ENCODE data around the gene PFKFB2.

PFKFB2 gene

GRCh38 chr1:207069858-207070506, 16.9 kb downstream of the PFKFB2 start:
- DNase-seq, result no peak

GRCh38 chr1:207070811-207071210, 17.7 kb downstream of the PFKFB2 start:
- DNase-seq, result no peak

DNA sequence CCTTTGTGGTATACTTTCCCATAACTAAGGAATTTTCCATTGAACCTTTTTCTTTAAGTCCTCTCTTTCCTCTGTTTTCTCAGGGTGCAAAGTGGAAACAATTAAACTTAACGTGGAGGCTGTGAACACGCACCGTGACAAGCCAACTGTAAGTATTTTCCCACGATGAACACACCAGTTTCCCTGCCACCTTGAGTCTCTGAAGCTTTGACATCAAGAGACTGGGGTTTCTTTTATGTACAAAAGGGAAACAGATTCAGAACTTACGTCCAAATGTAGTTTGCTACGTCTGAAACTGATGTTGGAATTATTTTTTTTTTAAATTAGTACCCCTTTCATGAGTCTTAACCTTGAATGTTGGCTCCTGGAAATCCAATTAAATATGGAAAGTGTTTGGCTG, 18.4 kb downstream of the PFKFB2 start:
- DNase-seq, result no peak

DNA sequence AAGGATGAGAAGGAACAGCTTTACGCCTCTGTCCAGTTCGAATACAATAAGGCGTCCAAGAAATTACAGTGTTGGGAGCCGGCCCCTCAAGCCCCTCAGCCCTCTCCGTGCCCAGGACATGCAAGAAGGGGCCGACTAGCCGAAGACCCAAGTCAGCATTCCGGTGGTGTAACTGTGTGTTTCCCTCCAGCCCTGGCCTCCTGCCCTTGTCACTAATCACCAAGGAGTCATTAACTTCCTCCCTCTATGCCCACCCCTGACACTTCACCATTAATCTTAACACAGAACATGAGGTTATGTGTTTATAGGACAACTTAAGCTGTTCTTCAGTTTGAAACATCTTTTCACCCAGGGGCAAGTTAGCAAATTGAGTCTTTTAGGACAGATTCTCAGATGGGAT, 19.2 kb downstream of the PFKFB2 start:
- no peak for DNase-seq

DNA sequence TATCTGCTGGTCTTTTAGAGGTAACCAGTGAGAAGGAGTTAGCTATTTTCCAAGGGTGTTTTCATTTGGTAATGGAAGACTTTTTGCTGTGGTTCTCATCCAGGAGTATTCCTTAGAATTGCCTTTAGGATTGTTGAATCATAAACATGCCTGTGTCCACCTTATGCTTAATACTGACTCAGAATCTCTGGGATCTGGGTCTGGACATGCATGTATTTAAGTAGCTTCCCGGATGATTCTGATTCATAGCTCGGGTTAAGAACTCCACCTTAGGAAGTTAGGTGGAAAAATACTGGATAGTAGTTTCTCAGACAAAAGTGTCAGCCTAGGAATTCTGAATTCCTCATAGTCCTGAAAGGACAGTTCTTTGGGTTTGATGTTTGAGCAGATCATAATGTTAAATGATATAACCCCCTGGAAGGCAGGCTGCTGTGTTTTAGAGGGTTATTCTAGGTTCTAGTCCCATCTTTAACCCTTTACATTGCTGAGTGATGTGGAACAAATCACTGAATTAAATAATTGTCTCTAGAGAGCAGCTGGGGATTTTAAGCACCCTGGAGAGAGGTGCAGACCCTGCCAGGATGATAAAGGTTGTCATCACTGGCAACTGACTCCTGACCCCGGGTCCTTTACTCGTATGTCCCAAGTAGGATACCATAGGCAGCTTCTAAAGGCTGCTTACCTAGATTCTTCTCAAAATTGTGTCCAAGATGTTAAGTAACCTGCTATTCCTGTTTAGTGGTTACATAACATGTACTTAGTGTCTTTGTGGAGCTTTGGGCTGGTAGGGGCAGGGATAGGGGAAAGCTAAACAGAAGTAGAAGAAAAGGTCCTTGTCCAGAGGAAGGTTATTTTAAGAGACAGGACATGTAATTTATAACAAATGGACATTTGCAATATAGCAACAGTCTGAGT, 21.1 kb downstream of the PFKFB2 start:
- no peak for DNase-seq

DNA sequence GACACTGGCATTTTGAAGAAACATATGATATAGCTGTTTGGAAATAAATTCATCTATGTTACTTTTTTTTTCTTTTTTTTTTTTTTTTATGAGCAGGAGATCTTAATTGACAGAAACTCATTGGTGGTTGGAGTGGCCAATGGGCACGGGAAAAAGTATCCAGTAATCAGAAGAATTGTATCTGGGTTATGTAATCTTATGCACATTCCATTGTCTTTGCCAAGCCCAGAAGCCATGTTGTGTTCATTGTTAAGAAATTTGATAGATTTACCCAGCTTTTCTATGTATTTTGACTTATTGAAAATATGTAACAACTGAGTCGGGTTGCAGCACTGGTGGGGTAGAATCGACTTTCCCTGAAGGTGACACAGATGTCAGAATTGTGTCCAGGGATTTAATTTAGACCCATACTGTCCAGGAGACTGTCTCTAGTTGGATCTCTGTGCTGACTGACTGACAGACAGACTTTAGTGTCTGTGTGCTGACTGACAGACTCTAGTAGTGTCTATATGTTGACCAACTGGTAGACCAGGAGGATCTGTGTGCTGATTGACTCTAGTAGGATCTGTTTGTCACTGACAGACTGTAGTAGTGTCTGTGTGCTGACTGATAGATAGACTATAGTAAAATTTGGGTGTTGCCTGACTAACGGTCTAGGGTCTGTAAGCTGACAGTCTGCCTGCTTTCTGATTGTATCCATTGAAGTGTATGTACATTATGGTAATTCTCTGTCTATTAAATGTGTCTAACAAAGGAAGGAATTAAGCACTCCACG, 23.3 kb downstream of the PFKFB2 start:
- no peak for DNase-seq

GRCh38 chr1:207077012-207077411, 23.9 kb downstream of the PFKFB2 start:
- no peak for DNase-seq

GRCh38 chr1:207077470-207078377, 24.6 kb downstream of the PFKFB2 start:
- peak; percentile 9 for DNase-seq

DNA sequence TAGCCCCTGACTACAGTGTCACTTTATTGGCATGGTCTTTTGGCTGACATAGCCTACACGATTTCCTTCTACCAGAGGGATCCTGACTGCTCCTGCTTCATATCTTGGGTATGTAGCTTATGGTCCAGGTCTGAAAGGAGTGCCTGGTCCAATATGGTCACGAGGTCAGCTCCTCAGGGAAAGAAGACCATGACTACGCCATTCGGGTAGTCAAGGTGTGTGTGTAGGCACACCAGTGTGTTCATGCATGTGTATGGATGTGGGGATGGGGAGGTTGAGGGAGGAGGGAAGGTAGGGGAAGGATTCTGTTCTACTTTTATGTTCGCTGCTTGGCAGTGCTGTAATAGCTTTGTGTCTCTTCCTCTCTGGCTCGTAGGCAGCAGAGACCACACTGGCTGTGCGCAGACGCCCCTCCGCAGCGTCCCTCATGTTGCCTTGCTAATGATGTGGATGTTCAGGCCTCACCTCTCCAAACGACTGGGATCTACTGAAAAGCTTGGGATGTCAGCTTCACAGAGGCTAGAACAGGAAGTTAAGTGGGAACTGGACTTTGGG, 25.6 kb downstream of the PFKFB2 start:
- DNase-seq, result no peak

- DNase-seq, result no peak
These were observed 26.7 kb downstream of the PFKFB2 start for GRCh38 chr1:207079706-207080241.

GRCh38 chr1:207081088-207081487, 28.0 kb downstream of the PFKFB2 start:
- no peak for DNase-seq

GRCh38 chr1:207081806-207082205, 28.7 kb downstream of the PFKFB2 start:
- DNase-seq, result no peak

DNA sequence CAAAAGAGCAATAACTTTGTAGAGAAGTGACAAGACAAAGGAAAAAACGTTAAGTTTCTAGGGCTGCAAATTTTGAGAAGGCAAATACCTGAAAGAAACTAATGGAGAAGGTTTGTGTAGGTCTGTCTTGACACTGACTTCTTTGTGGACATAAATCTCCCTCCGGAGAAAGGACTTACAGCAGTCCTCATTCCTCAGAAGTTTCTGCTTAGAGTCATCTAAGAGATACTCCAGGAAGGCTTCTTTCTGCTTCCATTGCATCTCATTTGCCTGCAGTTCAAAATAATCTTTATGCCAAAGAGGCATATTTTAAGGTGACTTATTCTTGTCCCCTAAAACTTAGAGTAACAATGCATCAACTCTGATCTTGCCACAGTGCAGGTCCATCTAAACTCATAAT, 31.2 kb downstream of the PFKFB2 start:
- no peak for DNase-seq

GRCh38 chr1:207084701-207085180, 31.7 kb downstream of the PFKFB2 start:
- DNase-seq, result no peak

DNA sequence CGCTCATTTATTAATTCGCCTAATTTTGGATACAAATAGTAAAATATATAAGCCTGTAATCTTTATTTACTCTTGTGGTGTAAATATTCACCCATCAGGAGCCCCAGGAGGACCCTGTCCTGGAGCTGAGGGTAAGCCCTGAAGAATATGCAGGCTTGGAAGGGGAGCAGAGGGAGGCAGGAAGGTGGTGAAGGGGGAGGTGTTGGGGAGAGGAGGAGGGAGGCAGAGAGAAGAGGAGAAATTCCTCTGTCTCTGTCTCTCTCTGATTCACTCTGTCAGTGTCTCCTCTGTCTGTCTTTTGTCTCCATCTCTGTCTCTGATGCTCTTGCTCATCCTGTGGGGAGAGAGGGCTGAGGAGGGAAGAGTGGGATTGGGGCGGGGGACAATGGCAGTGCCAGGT, 32.8 kb downstream of the PFKFB2 start:
- no peak for DNase-seq

DNA sequence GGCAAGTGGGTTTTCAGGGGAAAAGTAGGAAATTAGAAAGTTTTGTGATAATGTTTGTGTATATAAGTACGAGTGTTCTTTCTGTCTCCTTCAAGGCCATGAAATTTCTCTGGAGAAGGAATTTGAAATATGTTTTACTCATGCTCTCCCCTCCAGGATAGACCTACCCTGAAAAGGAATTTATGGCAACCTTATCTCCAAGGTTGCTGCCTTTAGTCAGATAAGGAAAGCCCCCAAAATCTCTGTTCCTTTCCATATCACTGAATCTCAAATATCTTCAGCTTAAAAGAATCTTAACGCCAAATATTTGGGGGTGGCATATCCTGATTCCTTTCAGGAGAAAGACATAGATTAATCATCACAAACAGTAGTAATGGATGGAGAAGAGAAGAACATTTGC, 35.1 kb downstream of the PFKFB2 start:
- no peak for DNase-seq

DNA sequence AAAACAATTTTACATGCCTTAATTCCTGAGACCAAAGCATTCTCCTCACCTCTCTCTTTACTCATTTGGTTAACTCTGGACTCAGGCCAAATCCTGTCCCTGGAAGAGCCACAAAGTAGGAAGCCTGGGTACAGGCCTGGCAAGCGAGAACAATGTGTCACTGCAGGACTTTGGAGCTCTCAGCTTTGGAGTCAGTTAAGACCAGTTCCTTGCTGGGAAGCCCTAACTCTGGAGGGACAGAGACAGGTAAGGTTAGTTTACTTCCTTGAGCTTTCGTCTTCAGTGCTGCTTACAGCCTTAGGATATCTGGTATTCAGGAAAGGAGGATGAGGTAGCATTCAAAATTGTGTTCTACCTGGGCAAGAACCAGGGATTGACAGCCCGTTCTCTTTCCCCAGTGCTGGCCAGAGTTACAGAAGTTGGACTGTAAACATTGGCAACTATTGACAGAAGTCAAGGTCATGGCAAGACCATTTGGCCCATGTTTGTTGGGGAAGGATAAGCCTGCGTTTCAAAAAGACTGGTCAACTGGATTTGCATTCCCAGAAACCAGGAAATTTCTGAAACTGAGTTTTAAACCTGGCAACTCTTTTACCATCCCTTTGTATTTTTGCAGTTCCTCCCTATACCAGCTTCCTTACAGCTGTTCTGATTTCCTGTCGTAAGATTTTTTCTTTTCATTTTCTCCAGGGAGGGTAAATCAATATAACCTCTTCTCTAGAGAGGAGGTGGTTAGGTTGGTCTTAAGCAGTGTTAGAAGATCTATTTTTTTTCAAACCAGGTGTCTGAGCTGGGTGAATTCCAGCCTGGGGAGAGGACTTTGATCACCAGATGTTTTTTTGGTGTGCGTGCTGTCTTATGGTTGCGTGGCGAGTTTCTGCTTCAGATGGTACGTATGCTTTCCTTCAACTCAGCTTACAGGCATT, 35.9 kb downstream of the PFKFB2 start, which contains the start of gene C4BPB:
Gene C4BPB (plus strand): TSS at position 160 of the 926 bp plus-strand sequence. CDS start 672 bp downstream, at position 832.
- DNase-seq, result no peak

- DNase-seq, result no peak
These were observed 36.7 kb downstream of the PFKFB2 start for GRCh38 chr1:207089627-207090355.

DNA sequence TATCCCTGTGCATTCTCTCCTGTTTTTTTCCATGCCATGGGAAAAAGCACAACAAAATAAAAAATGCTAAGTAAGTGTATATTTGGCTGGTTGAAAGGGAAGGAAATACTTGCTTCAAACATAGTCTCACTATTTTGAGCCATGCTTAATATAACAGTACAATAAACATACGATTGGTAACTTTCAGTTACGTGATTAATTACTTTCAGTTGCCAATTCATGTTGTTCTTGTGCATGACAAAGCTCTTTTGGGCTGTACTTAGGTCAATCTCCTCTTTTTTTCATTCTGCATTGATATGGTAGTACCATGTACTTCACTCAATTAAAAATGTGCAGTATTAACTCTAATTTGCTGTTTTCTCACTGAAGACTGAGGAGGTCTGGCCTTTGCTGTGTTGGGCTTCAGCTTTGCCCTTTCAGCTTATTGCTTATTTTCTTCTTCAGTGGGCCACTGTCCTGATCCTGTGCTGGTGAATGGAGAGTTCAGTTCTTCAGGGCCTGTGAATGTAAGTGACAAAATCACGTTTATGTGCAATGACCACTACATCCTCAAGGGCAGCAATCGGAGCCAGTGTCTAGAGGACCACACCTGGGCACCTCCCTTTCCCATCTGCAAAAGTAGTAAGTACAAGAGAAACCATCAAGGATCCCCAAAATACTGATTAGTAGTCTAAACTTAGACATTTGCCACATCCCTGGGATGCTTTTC, 38.3 kb downstream of the PFKFB2 start:
- DNase-seq, result no peak

All from NCI-H524 treated with DMSO at 0.1 percent for 48 hours (cell line).